HG03280 (cell line): ENCODE results near the gene BARX2.

Source experiments
- ATAC-seq: cut with Tn5 transposase; IDR thresholded peaks from one replicate; pipeline ENCODE4 v1.9.1; 2021; ENCODE audit warnings: mild to moderate bottlenecking, moderate library complexity; ENCODE audit not compliant: unreplicated experiment

Gene BARX2

GRCh38 chr11:129396454-129396853, 20.8 kb downstream of the BARX2 start:
- ATAC-seq: no peak

- no peak for ATAC-seq
Measured at GRCh38 chr11:129402206-129403171, 26.8 kb downstream of the BARX2 start.

GRCh38 chr11:129404731-129405130, 29.1 kb downstream of the BARX2 start:
- ATAC-seq: no peak

GRCh38 chr11:129408865-129409444, 33.3 kb downstream of the BARX2 start:
- no peak for ATAC-seq

- no peak for ATAC-seq
Measured at GRCh38 chr11:129410395-129410960, 34.8 kb downstream of the BARX2 start.

- ATAC-seq: no peak
Measured at GRCh38 chr11:129412494-129412893, 36.8 kb downstream of the BARX2 start.

GRCh38 chr11:129414144-129414872, 38.7 kb downstream of the BARX2 start:
- ATAC-seq: no peak

- ATAC-seq: no peak
Measured at GRCh38 chr11:129416080-129416820, 40.6 kb downstream of the BARX2 start.

GRCh38 chr11:129417458-129417857, 41.8 kb downstream of the BARX2 start:
- peak; percentile 9 for ATAC-seq

GRCh38 chr11:129418039-129418438, 42.4 kb downstream of the BARX2 start:
- ATAC-seq: peak; percentile 88

GRCh38 chr11:129419386-129419785, 43.7 kb downstream of the BARX2 start:
- no peak for ATAC-seq

- no peak for ATAC-seq
Measured at GRCh38 chr11:129423426-129423825, 47.8 kb downstream of the BARX2 start.

GRCh38 chr11:129425214-129425613, 49.6 kb downstream of the BARX2 start:
- no peak for ATAC-seq

GRCh38 chr11:129426038-129426437, 50.4 kb downstream of the BARX2 start:
- no peak for ATAC-seq

- no peak for ATAC-seq
Measured at GRCh38 chr11:129426776-129427175, 51.1 kb downstream of the BARX2 start.

- no peak for ATAC-seq
Measured at GRCh38 chr11:129427376-129427775, 51.7 kb downstream of the BARX2 start.

GRCh38 chr11:129427816-129428406, 52.3 kb downstream of the BARX2 start:
- no peak for ATAC-seq

GRCh38 chr11:129428557-129428956, 52.9 kb downstream of the BARX2 start:
- ATAC-seq: no peak

GRCh38 chr11:129434641-129435498, 59.2 kb downstream of the BARX2 start:
- no peak for ATAC-seq
